Lung (tissue), 12 donors: ENCODE measurements around the gene CFAP54. TPM values are rescaled to one million over a fixed set of nuclear protein-coding genes. Genes with fewer than 3 reads are reported as not detected.

Experiments
- ATAC-seq: fragments of 200-7000 bp; cut with Tn5 transposase; one replicate; pipeline ENCODE4 v1.9.1; 2020; ENCODE audit warnings: moderate number of reproducible peaks; ENCODE audit not compliant: insufficient read depth, low FRiP score
- DNase-seq, 3 donors: peaks; one replicate each; pipeline ENCODE4 v3.0.0-alpha.2; 2013 to 2017
- H3K27ac ChIP-seq, 2 donors: one replicate each; pipeline ENCODE4 v1.5.1; 2013; ENCODE audit warnings: mild to moderate bottlenecking in 2 of 2, moderate library complexity in 2 of 2, control low read depth in 1 of 2, inconsistent platforms in 1 of 2, low read depth in 1 of 2, low read length in 1 of 2
- H3K27me3 ChIP-seq, 3 donors: one replicate each; pipeline ENCODE4 v1.5.1; 2013; ENCODE audit warnings: low read length in 2 of 3; ENCODE audit not compliant: control insufficient read depth in 3 of 3, insufficient read depth in 3 of 3
- H3K36me3 ChIP-seq, 4 donors: one replicate each; pipeline ENCODE4 v1.5.1; 2013; ENCODE audit warnings: low read length in 4 of 4, mild to moderate bottlenecking in 1 of 4, moderate library complexity in 1 of 4; ENCODE audit not compliant: control insufficient read depth in 4 of 4, insufficient read depth in 4 of 4
- H3K4me1 ChIP-seq, 5 donors: one replicate each; pipeline ENCODE4 v1.5.1; 2013; ENCODE audit warnings: low read length in 5 of 5, mild to moderate bottlenecking in 2 of 5, moderate library complexity in 1 of 5; ENCODE audit not compliant: control insufficient read depth in 5 of 5, insufficient read depth in 5 of 5
- H3K4me3 ChIP-seq: one replicate; pipeline ENCODE4 v1.5.1; 2013; ENCODE audit warnings: mild to moderate bottlenecking, control low read depth, moderate library complexity
- H3K9ac ChIP-seq, 2 donors: one replicate each; pipeline ENCODE4 v1.5.1; 2013; ENCODE audit warnings: low read length in 2 of 2, control low read depth in 1 of 2; ENCODE audit not compliant: insufficient read depth in 1 of 2
- H3K9me3 ChIP-seq, 4 donors: one replicate each; pipeline ENCODE4 v1.5.1; 2013; ENCODE audit warnings: low read length in 3 of 4, mild to moderate bottlenecking in 1 of 4, moderate library complexity in 1 of 4; ENCODE audit not compliant: control insufficient read depth in 4 of 4, insufficient read depth in 3 of 4
- CTCF ChIP-seq: IDR thresholded peaks from 2 replicates; pipeline ENCODE4 v1.5.1; 2012; ENCODE audit warnings: mild to moderate bottlenecking; ENCODE audit errors: control extremely low read depth, extremely low read depth
- WGBS, 2 donors: extraction: QIAGEN DNeasy Blood & Tissue Kit; methylation state at CpG; one replicate each; pipeline ENCODE4 v1.1.7; 2013; 5-methylcytosine and 5-hydroxymethylcytosine counted together
- polyA plus RNA-seq, 2 donors: library from polyadenylated mRNA; stranded (reverse); fragments of 200-250 nt; gene quantifications; one replicate each; pipeline ENCODE4 v1.2.1, GENCODE V29; 2013
- total RNA-seq, 2 donors: library from RNA; depleted of rRNA in 1 of 2; stranded (reverse); fragments of >200 nt in 1 of 2; gene quantifications; one replicate each; pipeline ENCODE4 v1.2.1, GENCODE V29; 2014 to 2021
- donor health status: control.
- donor health status: control.
- donor health status: Bipolar disorder and iron deficiency.
- donor health status: healthy.
- donor health status: DM: yes; HTN: yes; CAD: no.

CFAP54 gene
- total and polyA plus RNA-seq, 4 donors, result 0.80 to 35.4 (median 8.2) TPM

- no peak overlapping the region for H3K4me3 ChIP-seq
- WGBS, 2 donors, result 13 to 29% methylated on average over 3 of the region's 3 CpGs
- no peak for TF ChIP-seq CTCF
- H3K27ac ChIP-seq, result no peak overlapping the region
- no peaks in the 10 kb centered on the region for H3K36me3 ChIP-seq
- no peak for ATAC-seq
- H3K9me3 ChIP-seq, result no peaks in the 10 kb centered on the region
- peaks cover 0 to 4% (median 0%) of the 10 kb centered on the region in 5 donors for H3K4me1 ChIP-seq
- DNase-seq, result peak in 2 of 3 donors; percentile 43 to 54
- H3K9ac ChIP-seq, result no peak overlapping the region
- no peaks in the 10 kb centered on the region for H3K27me3 ChIP-seq
These were observed 11.3 kb downstream of the CFAP54 start for GRCh38 chr12:96500693-96501092.

- no peak for TF ChIP-seq CTCF
- H3K27ac ChIP-seq, result peak overlapping the region; percentile 53 to 79
- DNase-seq, result peak in 2 of 3 donors; percentile 36 to 46
- no peaks in the 10 kb centered on the region for H3K9me3 ChIP-seq
- 22 to 25% methylated on average over 5 of the region's 5 CpGs for WGBS, 2 donors
- H3K36me3 ChIP-seq, result no peaks in the 10 kb centered on the region
- peaks cover 0 to 4% (median 0%) of the 10 kb centered on the region in 5 donors for H3K4me1 ChIP-seq
- H3K9ac ChIP-seq, result no peak overlapping the region
- no peaks in the 10 kb centered on the region for H3K27me3 ChIP-seq
- peak; percentile 76 for ATAC-seq
- H3K4me3 ChIP-seq, result no peak overlapping the region
These were observed 11.9 kb downstream of the CFAP54 start for GRCh38 chr12:96501133-96501761.

GRCh38 chr12:96501908-96502307 lies 12.5 kb downstream of the CFAP54 start:
- ATAC-seq (no peak), DNase-seq (no peak)
- Histone ChIP-seq H3K27me3 (no peaks in the 10 kb centered on the region), H3K27ac (peak overlapping the region in 1 of 2 donors; percentile 53), H3K4me1 (peaks cover 0 to 4% (median 0%) of the 10 kb centered on the region in 5 donors), H3K36me3 (no peaks in the 10 kb centered on the region), H3K9me3 (no peaks in the 10 kb centered on the region), H3K4me3 (no peak overlapping the region), H3K9ac (no peak overlapping the region)
- TF ChIP-seq CTCF, result no peak

- no peaks in the 10 kb centered on the region for H3K9me3 ChIP-seq
- H3K27me3 ChIP-seq, result no peaks in the 10 kb centered on the region
- no peaks in the 10 kb centered on the region for H3K36me3 ChIP-seq
- no peak overlapping the region for H3K9ac ChIP-seq
- DNase-seq, result no peak
- TF ChIP-seq CTCF, result no peak
- peak overlapping the region; percentile 21 to 54 for H3K27ac ChIP-seq
- no peak for ATAC-seq
- H3K4me3 ChIP-seq, result no peak overlapping the region
- H3K4me1 ChIP-seq, result peaks cover 0 to 4% (median 0%) of the 10 kb centered on the region in 5 donors
These were observed 13.1 kb downstream of the CFAP54 start for GRCh38 chr12:96502477-96502876.
